Measurements from ENCODE around the gene FUOM. TPM values are rescaled to one million over a fixed set of nuclear protein-coding genes. Genes with fewer than 3 reads are reported as not detected.
A peak's percentile ranks its signal among the peaks of the same experiment; 100 is the strongest.
"Not testable (repeated sequence)": the region's sequence is repeated elsewhere in the genome, so short reads cannot be mapped to it uniquely, and the experiment has no call there.

FUOM gene
- total RNA-seq, 1 donor from 2014 or later: 24.8 TPM

GRCh38 chr10:133388236-133388972 is 30.6 kb upstream of the FUOM start:
- DNase-seq: no peak

- DNase-seq: not testable (repeated sequence)
Observed at GRCh38 chr10:133386951-133387350, 29.1 kb upstream of the FUOM start.

DNA sequence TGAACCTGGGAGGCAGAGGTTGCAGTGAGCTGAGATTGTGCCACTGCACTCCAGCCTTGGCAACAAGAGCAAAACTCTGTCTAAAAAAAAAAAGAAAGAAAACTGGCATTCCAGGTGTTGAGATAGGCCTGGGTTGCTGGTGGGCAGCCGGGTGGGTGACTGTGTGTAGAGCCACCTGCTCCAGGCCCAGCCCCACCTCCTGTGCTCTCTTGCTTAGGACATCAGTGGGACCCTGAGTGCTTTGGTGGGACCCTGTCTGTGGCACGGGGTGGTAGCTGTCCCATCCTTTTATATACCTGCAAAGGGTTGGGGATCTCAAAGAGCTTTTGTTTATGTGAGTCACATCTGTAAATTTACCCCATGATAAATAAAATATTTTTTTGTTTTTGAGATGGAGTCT is 27.4 kb upstream of the FUOM start:
- DNase-seq: no peak

- DNase-seq: no peak
Observed at GRCh38 chr10:133384071-133384470, 26.3 kb upstream of the FUOM start.

DNA sequence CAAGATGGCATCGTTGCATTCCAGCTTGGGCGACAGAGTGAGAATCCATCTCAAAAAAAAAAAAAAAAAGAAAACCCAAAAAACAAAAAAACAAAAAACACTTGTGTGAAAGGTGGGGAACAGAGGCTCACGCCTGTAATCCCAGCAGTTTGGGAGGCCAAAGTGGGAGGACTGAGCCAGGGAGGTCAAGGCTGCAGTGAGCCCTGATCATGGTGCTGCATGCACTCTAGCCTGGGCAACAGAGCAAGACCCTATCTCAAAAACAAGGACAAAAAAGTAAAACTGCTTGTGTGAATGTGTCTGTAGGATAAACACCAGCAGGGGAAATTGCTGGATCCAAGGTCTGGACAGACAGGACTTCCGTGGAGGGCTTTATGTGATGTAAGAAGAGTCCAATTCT is 25.7 kb upstream of the FUOM start:
- no peak for DNase-seq

DNA sequence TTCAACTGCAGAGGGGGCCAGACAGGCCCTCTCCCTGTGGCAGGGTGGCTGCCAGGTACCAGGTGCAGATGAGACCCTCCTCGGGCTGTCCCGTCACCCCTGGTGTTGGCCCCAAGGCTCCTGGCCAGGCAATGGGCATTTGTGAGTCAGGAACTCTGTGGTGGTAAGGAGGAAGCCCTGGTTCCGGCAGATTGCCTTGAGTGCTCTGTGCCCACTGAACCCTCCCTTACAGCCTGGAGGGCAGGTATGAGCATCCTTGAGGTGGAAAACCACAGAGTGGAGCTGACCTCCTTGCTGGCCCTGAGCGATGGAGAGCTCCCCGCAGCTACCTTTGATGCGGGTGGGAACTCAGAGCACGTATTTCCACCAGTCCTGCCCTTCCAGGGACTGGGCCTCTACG is 23.2 kb upstream of the FUOM start:
- DNase-seq: no peak

DNA sequence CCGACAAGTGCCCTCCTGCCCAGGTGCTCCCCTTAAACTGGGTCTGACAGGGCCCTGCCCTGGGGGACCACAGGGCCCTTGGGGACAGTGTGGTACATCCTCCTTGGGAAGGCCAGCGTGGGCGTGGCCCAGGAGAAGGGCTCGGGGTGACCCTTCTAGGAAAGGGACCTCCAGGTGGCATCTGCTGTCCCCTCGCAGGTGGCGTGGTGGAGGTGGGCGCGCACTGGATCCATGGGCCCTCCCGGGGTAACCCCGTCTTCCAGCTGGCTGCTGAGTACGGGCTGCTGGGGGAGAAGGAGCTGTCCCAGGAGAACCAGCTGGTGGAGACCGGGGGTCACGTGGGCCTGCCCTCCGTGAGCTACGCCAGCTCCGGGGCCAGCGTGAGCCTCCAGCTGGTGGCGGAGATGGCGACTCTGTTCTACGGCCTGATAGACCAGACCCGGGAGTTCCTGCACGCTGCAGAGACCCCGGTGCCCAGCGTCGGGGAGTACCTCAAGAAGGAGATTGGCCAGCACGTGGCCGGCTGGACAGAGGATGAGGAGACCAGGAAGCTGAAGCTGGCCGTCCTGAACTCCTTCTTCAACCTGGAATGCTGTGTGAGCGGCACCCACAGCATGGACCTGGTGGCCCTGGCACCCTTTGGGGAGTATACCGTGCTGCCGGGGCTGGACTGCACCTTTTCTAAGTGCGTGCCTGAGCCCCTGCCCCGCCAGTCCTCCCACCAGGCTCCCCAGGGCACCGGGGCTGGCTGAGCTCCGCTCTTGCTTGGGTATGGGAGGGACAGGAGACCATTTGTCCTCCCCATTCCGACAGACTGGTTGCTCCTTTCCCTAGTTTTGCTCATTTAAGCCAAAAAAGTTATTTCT is 22.2 kb upstream of the FUOM start:
- no peak for DNase-seq

GRCh38 chr10:133379152-133379800 is 21.5 kb upstream of the FUOM start, which contains the start of gene PAOX:
Gene PAOX, plus strand, starts transcription at chr10:133379262. Its CDS starts 55 bp downstream, at chr10:133379317.
- DNase-seq: peak; percentile 71

DNA sequence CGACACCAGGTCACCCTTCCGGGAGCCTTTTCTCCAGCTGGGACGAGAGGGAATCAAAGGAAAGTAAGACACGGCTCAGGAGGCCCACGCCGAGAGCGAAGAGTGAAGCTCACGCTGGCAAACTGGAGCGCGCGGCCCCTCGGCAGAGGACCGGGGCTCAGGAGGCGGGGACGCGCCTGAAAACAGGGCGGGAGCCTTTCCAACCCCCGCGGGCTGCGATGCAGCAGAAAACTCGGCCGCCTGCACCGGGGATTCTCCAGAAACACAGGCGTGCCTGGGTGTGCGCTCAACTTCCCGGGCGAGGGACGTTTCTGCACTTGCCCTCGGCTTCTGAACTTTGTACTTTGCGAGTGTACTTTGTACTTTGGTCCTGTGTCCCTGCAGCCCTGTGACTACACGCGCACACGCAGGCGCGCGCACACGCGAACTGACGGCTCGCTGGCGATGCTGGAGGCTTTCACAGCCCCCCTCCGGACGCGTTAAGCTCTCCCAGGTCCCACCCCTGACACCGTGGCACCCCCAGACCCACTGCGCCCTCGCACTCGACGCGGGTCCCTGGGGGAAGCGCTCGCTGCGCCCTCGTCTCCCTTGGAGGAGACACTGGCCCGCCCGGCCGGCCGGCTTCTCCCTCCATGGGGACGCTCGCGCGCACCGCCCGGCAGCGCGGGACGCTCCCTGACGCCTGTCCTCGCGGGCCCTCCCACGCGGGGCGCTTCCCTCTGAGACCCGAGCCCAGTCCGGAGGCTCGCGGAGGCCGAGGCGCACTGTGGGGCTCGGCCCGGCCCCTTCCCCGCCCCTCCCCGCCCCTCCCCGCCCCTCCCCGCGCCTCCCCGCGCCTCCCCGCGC is 20.7 kb upstream of the FUOM start:
- DNase-seq: peak; percentile 47

- DNase-seq: no peak
Observed at GRCh38 chr10:133377818-133378250, 20.0 kb upstream of the FUOM start.

DNA sequence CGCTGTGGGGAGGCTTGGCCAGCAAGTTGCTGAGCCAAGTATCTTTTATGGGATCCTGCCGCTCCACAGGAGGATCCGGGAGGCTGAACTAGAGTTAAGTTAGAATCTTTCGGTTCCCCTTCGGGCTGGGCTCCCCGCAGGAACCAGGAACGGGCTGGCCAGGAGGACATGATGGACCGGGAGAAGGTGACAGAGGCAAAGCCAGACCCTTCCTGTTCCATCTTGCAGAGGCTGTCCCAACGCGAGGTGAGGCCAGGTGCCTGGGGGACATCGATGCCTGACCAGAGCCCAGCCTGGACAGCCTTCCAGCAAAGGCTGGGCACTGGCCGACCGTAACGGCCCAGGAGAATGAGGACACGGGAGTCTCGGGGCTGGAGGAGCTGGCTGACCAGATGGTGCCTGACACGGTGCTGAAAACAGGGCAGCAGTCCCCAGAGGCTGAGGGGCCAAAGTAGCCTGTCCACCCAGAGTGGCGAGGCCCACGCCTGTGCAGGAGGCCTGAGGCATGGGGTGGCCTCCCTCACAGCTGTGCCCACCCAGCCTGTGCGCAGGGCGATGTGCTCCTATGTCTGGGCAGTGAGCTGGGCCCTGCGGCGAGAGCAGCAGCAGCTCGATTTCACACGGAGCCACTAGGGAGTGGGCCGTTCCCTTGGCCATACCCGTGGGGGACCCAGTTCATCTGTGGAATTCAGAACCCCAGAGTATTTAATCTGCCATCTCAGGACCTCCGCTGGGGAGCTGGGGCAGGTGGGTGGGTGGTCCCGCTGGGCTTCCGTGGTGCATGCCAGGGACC is 19.4 kb upstream of the FUOM start:
- DNase-seq: no peak

- not testable (repeated sequence) for DNase-seq
Observed at GRCh38 chr10:133376183-133376582, 18.4 kb upstream of the FUOM start.

DNA sequence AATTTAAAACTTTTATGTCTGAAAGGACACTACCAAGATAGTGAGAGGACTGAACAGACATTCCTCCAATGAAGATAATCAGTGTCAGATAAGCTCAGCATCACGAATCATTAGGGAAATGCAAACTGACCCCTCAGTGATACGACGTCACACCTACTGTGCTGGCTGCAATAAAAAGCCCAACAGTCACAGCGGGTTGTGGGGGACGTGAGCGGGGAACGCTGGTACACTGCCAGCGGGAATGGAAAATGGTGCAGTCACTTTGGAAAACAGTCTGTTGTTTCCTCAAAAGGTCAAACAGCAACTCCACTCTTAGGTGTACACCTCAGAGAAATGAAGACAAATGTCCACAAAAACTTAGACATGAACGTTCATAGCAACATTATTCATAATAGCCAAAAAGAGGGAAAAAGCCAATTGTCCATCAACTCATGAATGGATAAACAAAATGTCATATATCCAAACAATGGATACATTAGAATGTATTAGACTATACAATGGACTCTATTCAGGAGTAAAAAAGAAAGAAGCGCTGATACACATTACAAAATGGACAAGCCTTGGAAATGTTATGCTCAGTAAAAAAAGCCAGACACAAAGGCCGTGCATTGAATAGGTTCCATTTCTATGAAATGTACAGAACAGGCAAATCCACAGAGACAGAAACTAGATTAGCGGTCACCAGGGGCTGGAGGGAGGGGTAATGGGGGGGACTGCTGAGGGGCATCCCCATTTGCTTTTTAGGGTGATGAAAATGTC is 17.7 kb upstream of the FUOM start:
- DNase-seq: no peak

DNA sequence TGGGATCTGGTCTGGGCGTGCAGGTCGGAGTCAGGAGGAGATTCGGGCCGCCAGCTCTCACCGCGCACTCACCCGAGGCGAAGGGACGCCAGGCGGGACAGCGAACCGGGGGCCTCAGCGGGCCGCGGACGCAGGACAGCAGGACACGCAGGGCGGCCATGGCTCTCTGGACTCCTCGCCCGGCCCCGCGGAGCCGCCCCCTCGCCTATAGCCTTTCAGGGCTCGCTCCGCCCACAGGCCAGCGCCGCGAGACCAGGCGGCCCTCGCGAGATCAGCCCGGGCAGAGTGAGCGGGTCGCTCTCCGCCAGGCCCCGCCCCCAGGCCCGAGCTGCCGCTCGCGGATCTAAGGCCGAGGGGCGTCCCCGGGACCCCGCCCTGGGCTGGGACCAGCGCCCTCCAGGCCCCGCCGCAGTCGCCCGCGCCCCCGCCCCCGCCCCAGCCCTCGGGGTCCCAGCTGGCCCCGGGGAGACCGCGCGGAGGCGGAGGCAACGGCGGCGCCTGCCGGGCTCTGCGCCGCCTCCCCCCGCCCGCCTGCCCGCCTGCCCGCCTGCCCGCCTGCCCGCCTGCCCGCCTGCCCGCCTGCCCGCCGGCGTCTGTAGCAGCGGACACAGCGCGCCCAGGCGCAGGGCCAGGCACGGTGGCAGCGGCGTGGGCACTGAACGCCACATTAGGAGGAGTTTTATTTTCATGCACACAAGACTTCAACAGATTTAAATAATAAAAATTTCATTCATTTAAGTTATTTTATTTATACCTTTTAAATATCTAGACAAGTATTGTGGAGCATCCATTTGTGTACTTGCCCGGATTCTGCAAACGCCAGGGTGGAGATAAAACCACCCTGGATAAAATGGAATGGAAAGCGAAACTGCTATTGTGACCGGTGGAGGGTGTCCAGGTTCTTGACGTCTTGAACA is 15.6 kb upstream of the FUOM start, which contains the start of gene ECHS1:
Gene ECHS1, minus strand, starts transcription at position 181 of the 917 bp plus-strand sequence. Its CDS starts 21 bp downstream, at position 160.
- DNase-seq: peak; percentile 96

DNA sequence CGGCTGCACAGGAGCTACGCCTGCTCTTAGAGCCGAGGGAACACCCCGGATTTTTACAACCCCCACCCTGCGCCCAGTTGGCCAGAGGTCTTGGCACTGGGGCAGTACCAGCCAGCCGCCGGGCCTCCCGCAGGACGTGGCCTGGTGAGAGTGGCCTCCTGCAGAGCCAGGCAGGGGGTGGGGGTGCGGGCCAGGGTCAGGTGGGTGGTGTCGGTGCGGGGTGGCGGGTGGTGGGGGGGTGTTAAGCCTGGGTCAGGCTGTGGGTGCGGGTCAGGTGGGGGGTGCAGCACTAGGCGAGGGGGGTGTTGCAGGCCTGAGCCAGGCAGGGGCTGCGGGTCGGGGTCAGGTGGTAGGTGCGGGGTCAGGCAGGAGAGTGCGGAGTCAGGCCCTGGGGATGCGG is 14.7 kb upstream of the FUOM start:
- no peak for DNase-seq

DNA sequence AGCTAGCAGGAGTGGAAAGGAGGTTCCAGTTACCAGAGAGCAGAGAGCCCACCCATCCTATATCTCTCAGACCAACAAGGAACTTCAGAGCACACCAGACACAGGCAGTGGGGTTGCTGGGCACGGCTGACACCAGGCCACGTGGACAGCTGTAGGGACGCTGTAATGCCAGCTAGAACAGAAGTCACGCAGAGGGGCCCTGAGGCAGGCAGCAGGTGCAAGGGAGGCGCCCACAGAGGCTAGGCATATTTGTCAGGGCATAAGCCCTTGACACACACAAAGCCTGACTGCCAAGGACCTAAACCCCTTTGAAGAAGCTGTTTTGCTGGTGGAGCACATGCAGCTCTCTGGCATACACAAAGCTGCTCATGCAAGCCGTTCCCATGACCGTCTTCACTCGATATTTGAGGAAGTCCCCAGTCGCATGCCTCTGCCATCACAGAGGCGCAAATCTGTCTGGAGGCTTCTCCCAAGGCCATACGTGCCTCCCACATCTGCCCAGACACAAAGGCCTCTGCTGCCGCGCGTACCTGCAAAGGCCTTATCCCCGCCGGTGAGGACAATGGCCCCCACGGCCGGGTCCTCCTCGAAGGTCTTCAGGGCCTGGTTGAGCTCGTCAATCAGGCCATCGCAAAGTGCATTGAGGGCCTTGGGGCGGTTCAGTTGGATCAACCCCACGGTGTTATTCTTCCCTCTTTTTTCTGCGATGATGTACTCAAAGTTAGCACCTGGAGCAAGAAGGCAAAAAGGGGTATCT is 12.4 kb upstream of the FUOM start:
- no peak for DNase-seq

DNA sequence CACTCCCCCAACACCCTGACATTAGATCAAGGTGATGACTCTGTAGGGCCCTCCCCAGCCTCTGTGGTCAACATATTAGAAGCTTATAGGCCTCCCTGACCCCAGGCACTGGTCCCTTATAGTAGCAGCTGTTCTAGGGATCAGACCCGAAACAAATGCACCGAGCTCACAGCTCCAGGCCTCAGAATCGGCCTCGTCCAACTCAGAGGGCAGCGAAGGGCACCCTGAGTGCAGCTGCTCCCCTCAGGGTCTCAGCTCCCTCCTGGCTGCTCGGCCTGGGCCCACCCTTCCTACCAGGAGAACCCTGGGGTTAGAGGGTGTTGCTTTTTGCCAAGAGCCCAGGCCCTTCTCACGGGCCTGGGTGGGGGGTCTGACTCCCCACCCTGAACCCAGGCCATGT is 10.3 kb upstream of the FUOM start:
- DNase-seq: no peak

DNA sequence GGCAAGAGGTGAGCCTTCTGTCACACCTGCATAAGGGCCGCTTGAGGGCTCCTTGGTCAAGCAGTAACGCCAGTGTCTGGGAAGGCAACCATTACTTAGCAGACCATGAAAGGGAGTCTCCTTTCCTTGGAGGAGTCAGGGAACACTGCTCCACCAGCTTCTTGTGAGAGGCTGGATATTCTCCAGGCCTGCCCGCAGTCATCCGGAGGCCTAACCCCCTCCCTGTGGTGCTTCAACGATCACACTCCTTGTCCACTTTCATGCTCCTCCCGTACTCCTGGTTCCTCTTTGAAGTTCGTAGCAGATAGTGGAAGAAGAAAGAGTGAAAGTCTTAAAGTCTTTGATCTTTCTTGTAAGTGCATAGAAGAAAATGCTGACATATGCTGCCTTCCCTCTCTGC is 9.6 kb upstream of the FUOM start:
- DNase-seq: not testable (repeated sequence)

DNA sequence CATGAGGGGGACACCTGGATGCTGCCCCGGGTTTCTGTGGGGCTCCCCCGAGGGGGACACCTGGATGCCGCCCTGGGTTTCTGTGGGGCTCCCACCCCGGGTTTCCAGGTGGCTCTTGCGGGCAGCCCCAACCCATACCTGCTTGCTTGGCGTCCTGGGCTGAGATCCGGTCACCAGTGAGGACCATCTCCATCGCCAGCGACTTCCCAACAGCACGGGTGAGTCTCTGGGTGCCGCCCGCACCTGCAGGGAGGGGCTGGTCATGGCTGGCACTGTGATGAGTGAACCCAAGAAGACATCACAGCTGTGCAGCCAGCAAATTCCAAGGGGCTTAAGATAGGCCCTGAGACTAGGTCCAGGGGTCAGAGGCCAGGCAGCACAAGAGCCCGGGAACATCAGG is 8.9 kb upstream of the FUOM start:
- DNase-seq: no peak
